Panc1 (cell line): Measurements from ENCODE around the gene ALOX5.

Source experiments
- CTCF ChIP-seq: fragments of 450-650 bp; IDR thresholded peaks from 2 replicates; pipeline ENCODE4 v1.5.1; 2017; ENCODE audit warnings: mild to moderate bottlenecking
- POLR2AphosphoS5 ChIP-seq: IDR thresholded peaks from 2 replicates; pipeline ENCODE4 v1.6.1; 2012; ENCODE audit warnings: mild to moderate bottlenecking, low read depth, low read length, moderate library complexity
- SIN3A ChIP-seq: IDR thresholded peaks from 2 replicates; pipeline ENCODE4 v1.6.1; 2012; ENCODE audit warnings: low read depth, mild to moderate bottlenecking, low read length, moderate library complexity, borderline replicate concordance; ENCODE audit not compliant: insufficient read depth
- TF ChIP-seq, protein P1 (sequence below), 2 experiments: IDR thresholded peaks; 2 replicates each; pipeline ENCODE4 v1.6.1; 2011 to 2012; ENCODE audit warnings: low read depth in 2 of 2, control low read depth in 1 of 2, low read length in 1 of 2, mild to moderate bottlenecking in 1 of 2, moderate library complexity in 1 of 2; ENCODE audit not compliant: insufficient read depth in 1 of 2

GRCh38 chr10:45409782-45410181, 35.8 kb downstream of the ALOX5 start:
- TF ChIP-seq CTCF (no peak), POLR2AphosphoS5 (no peak), SIN3A (no peak)
- TF ChIP-seq, protein P1, sequence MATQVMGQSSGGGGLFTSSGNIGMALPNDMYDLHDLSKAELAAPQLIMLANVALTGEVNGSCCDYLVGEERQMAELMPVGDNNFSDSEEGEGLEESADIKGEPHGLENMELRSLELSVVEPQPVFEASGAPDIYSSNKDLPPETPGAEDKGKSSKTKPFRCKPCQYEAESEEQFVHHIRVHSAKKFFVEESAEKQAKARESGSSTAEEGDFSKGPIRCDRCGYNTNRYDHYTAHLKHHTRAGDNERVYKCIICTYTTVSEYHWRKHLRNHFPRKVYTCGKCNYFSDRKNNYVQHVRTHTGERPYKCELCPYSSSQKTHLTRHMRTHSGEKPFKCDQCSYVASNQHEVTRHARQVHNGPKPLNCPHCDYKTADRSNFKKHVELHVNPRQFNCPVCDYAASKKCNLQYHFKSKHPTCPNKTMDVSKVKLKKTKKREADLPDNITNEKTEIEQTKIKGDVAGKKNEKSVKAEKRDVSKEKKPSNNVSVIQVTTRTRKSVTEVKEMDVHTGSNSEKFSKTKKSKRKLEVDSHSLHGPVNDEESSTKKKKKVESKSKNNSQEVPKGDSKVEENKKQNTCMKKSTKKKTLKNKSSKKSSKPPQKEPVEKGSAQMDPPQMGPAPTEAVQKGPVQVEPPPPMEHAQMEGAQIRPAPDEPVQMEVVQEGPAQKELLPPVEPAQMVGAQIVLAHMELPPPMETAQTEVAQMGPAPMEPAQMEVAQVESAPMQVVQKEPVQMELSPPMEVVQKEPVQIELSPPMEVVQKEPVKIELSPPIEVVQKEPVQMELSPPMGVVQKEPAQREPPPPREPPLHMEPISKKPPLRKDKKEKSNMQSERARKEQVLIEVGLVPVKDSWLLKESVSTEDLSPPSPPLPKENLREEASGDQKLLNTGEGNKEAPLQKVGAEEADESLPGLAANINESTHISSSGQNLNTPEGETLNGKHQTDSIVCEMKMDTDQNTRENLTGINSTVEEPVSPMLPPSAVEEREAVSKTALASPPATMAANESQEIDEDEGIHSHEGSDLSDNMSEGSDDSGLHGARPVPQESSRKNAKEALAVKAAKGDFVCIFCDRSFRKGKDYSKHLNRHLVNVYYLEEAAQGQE (IDR thresholded peaks at IDR 0.05; ENCODE audit: insufficient read depth in 1 of 2, low read depth in 2 of 2, low read length in 1 of 2): no peak
